Neuronal stem cell (in vitro differentiated cells): Measurements from ENCODE around the gene ERC2.

Experiments used
- DNase-seq: peaks from one replicate; pipeline ENCODE4 v3.0.0-alpha.2; 2013; ENCODE audit warnings: low spot score
- H2AFZ ChIP-seq: one replicate; pipeline ENCODE4 v1.6.1; 2013; ENCODE audit warnings: mild to moderate bottlenecking, low read length, inconsistent platforms
- H2AK5ac ChIP-seq: 2 replicates; pipeline ENCODE4 v1.6.1; 2013; ENCODE audit warnings: low read depth, mild to moderate bottlenecking, inconsistent platforms, low read length, moderate library complexity, mixed read lengths
- H2BK120ac ChIP-seq: 2 replicates; pipeline ENCODE4 v1.6.1; 2013; ENCODE audit warnings: low read depth, mild to moderate bottlenecking, inconsistent platforms, low read length, moderate library complexity, mixed read lengths
- H2BK12ac ChIP-seq: one replicate; pipeline ENCODE4 v1.6.1; 2013; ENCODE audit warnings: low read length, inconsistent platforms
- H2BK15ac ChIP-seq: 2 replicates; pipeline ENCODE4 v1.6.1; 2013; ENCODE audit warnings: mild to moderate bottlenecking, low read length, inconsistent platforms, mixed read lengths
- H2BK5ac ChIP-seq: one replicate; pipeline ENCODE4 v1.6.1; 2013; ENCODE audit warnings: inconsistent platforms, mild to moderate bottlenecking, low read length, moderate library complexity
- H3K14ac ChIP-seq: one replicate; pipeline ENCODE4 v1.6.1; 2013; ENCODE audit warnings: low read length, inconsistent platforms
- H3K18ac ChIP-seq: 2 replicates; pipeline ENCODE4 v1.6.1; 2013; ENCODE audit warnings: low read length, inconsistent platforms
- H3K23ac ChIP-seq: 2 replicates; pipeline ENCODE4 v1.6.1; 2013; ENCODE audit warnings: low read depth, mild to moderate bottlenecking, mixed read lengths, low read length, inconsistent platforms; ENCODE audit not compliant: poor library complexity
- H3K27ac ChIP-seq: replicated peaks from 3 replicates; pipeline ENCODE4 v1.5.1; 2013; ENCODE audit warnings: low read length, inconsistent platforms
- H3K27me3 ChIP-seq, 3 experiments: 2 replicates each; pipeline ENCODE4 v1.6.1; 2013; ENCODE audit warnings: low read length in 3 of 3, mild to moderate bottlenecking in 2 of 3, inconsistent platforms in 1 of 3, low read depth in 1 of 3, mixed read lengths in 1 of 3, moderate library complexity in 1 of 3; ENCODE audit not compliant: control insufficient read depth in 3 of 3, insufficient read depth in 3 of 3
- H3K36me3 ChIP-seq, 2 donors: replicated peaks in 1 of 2; 2 replicates each; pipeline ENCODE4 v1.6.1; 2013; ENCODE audit warnings: low read length in 2 of 2; ENCODE audit not compliant: control insufficient read depth in 2 of 2, insufficient read depth in 2 of 2
- H3K4ac ChIP-seq: 2 replicates; pipeline ENCODE4 v1.6.1; 2013; ENCODE audit warnings: inconsistent platforms, mild to moderate bottlenecking, low read length, moderate library complexity
- H3K4me1 ChIP-seq, 2 donors: 1 replicate in 1 of 2; 2 replicates in 1 of 2; pipeline ENCODE4 v1.6.1; 2013; ENCODE audit warnings: low read length in 2 of 2, low read depth in 1 of 2; ENCODE audit not compliant: control insufficient read depth in 2 of 2, insufficient read depth in 1 of 2
- H3K4me2 ChIP-seq: one replicate; pipeline ENCODE4 v1.6.1; 2013; ENCODE audit warnings: mild to moderate bottlenecking, low read length, inconsistent platforms; ENCODE audit not compliant: insufficient read depth, poor library complexity, severe bottlenecking
- H3K4me3 ChIP-seq, 2 donors: 2 replicates each; pipeline ENCODE4 v1.5.1; 2013; ENCODE audit warnings: low read length in 2 of 2, mild to moderate bottlenecking in 2 of 2, inconsistent platforms in 1 of 2, moderate library complexity in 1 of 2
- H3K79me1 ChIP-seq: one replicate; pipeline ENCODE4 v1.6.1; 2013; ENCODE audit warnings: low read depth, mild to moderate bottlenecking, inconsistent platforms, low read length, moderate library complexity
- H3K9ac ChIP-seq: one replicate; pipeline ENCODE4 v1.6.1; 2013; ENCODE audit warnings: mild to moderate bottlenecking, low read depth, low read length, inconsistent platforms; ENCODE audit not compliant: poor library complexity
- H3K9me3 ChIP-seq, 2 donors: replicated peaks in 1 of 2; 2 replicates each; pipeline versions ENCODE3 to v1.6.1; 2013; ENCODE audit warnings: low read length in 2 of 2, mild to moderate bottlenecking in 2 of 2, inconsistent platforms in 1 of 2, low read depth in 1 of 2, mixed read lengths in 1 of 2, moderate library complexity in 1 of 2; ENCODE audit not compliant: control insufficient read depth in 2 of 2, insufficient read depth in 1 of 2
- H4K8ac ChIP-seq: one replicate; pipeline ENCODE4 v1.6.1; 2013; ENCODE audit warnings: low read depth, mild to moderate bottlenecking, inconsistent platforms, low read length, moderate library complexity
- H4K91ac ChIP-seq: one replicate; pipeline ENCODE4 v1.6.1; 2013; ENCODE audit warnings: low read length, low read depth, mild to moderate bottlenecking, inconsistent platforms; ENCODE audit not compliant: poor library complexity
- WGBS, 2 donors: extraction: QIAGEN DNeasy Blood & Tissue Kit; methylation state at CpG; one replicate each; pipeline ENCODE4 v1.1.7; 2013; ENCODE audit warnings: missing lambda C conversion rate in 2 of 2, mixed read lengths in 1 of 2; ENCODE audit not compliant: insufficient read length in 2 of 2, insufficient replicate concordance in 1 of 2; ENCODE audit errors: extremely low coverage in 2 of 2; 5-methylcytosine and 5-hydroxymethylcytosine counted together

Gene ERC2

GRCh38 chr3:56355570-56356185, 112.6 kb downstream of the ERC2 start:
- Histone ChIP-seq H3K23ac (no peak overlapping the region), H3K4me3 (no peak overlapping the region), H2BK15ac (no peak overlapping the region), H3K9me3 (no peaks in the 10 kb centered on the region), H2AFZ (no peak overlapping the region), H3K18ac (no peak overlapping the region), H3K4me1 (peaks cover 0 to 2% of the 10 kb centered on the region in 2 donors), H3K4me2 (no peak overlapping the region), H3K36me3 (no peaks in the 10 kb centered on the region), H3K27ac (no peak overlapping the region), H2BK120ac (no peak overlapping the region), H4K8ac (no peak overlapping the region), H4K91ac (no peak overlapping the region), H2BK5ac (no peak overlapping the region), H3K14ac (no peak overlapping the region), H3K79me1 (no peaks in the 10 kb centered on the region), H2AK5ac (no peak overlapping the region), H3K9ac (no peak overlapping the region), H2BK12ac (no peak overlapping the region), H3K4ac (no peak overlapping the region), H3K27me3 (no peaks in the 10 kb centered on the region)
- no CpG with 5 or more reads among the region's 7 CpGs for WGBS, 2 donors
- DNase-seq: no peak

- H3K23ac ChIP-seq: no peak overlapping the region
- no peak overlapping the region for H2AFZ ChIP-seq
- no peaks in the 10 kb centered on the region for H3K4me1 ChIP-seq
- no peak overlapping the region for H3K27ac ChIP-seq
- H2BK5ac ChIP-seq: no peak overlapping the region
- no peak overlapping the region for H3K4ac ChIP-seq
- no peak for DNase-seq
- H3K27me3 ChIP-seq: no peaks in the 10 kb centered on the region
- H3K9me3 ChIP-seq: no peaks in the 10 kb centered on the region
- no peak overlapping the region for H3K4me2 ChIP-seq
- no peak overlapping the region for H3K4me3 ChIP-seq
- no peak overlapping the region for H4K91ac ChIP-seq
- no peak overlapping the region for H3K9ac ChIP-seq
- no peak overlapping the region for H3K14ac ChIP-seq
- H2BK12ac ChIP-seq: no peak overlapping the region
- no peak overlapping the region for H4K8ac ChIP-seq
- no peak overlapping the region for H3K18ac ChIP-seq
- H3K79me1 ChIP-seq: no peaks in the 10 kb centered on the region
- no peak overlapping the region for H2AK5ac ChIP-seq
- no CpG with 5 or more reads among the region's 1 CpG for WGBS, 2 donors
- H3K36me3 ChIP-seq: no peaks in the 10 kb centered on the region
- H2BK120ac ChIP-seq: no peak overlapping the region
- H2BK15ac ChIP-seq: no peak overlapping the region
Measured at GRCh38 chr3:56351537-56351936, 116.7 kb downstream of the ERC2 start.

GRCh38 chr3:56347219-56347871, 120.9 kb downstream of the ERC2 start:
- H4K8ac ChIP-seq: no peak overlapping the region
- DNase-seq: peak; percentile 30
- H2BK120ac ChIP-seq: no peak overlapping the region
- no CpG with 5 or more reads among the region's 5 CpGs for WGBS, 2 donors
- no peaks in the 10 kb centered on the region for H3K36me3 ChIP-seq
- H3K14ac ChIP-seq: no peak overlapping the region
- no peak overlapping the region for H2AFZ ChIP-seq
- H3K4ac ChIP-seq: no peak overlapping the region
- H3K27ac ChIP-seq: no peak overlapping the region
- H2AK5ac ChIP-seq: no peak overlapping the region
- H2BK15ac ChIP-seq: no peak overlapping the region
- H2BK12ac ChIP-seq: no peak overlapping the region
- H3K79me1 ChIP-seq: no peaks in the 10 kb centered on the region
- H3K23ac ChIP-seq: no peak overlapping the region
- H3K9ac ChIP-seq: no peak overlapping the region
- H3K18ac ChIP-seq: no peak overlapping the region
- no peak overlapping the region for H3K4me2 ChIP-seq
- H3K4me3 ChIP-seq: no peak overlapping the region
- H3K9me3 ChIP-seq: no peaks in the 10 kb centered on the region
- peaks cover 0 to 3% of the 10 kb centered on the region in 2 donors for H3K4me1 ChIP-seq
- H3K27me3 ChIP-seq: no peaks in the 10 kb centered on the region
- no peak overlapping the region for H2BK5ac ChIP-seq
- H4K91ac ChIP-seq: no peak overlapping the region

GRCh38 chr3:56342475-56342874, 125.8 kb downstream of the ERC2 start:
- H3K23ac ChIP-seq: no peak overlapping the region
- H2BK5ac ChIP-seq: no peak overlapping the region
- H2AK5ac ChIP-seq: no peak overlapping the region
- no peak overlapping the region for H3K18ac ChIP-seq
- peaks cover 0 to 3% of the 10 kb centered on the region in 2 donors for H3K4me1 ChIP-seq
- no peak overlapping the region for H3K4ac ChIP-seq
- WGBS, 2 donors: no CpG with 5 or more reads among the region's 2 CpGs
- no peak overlapping the region for H3K27ac ChIP-seq
- H4K91ac ChIP-seq: no peak overlapping the region
- no peak overlapping the region for H2AFZ ChIP-seq
- no peak overlapping the region for H4K8ac ChIP-seq
- no peak overlapping the region for H2BK120ac ChIP-seq
- H2BK15ac ChIP-seq: no peak overlapping the region
- no peak overlapping the region for H3K4me3 ChIP-seq
- no peak for DNase-seq
- H3K36me3 ChIP-seq: no peaks in the 10 kb centered on the region
- no peaks in the 10 kb centered on the region for H3K79me1 ChIP-seq
- H3K9me3 ChIP-seq: no peaks in the 10 kb centered on the region
- no peak overlapping the region for H2BK12ac ChIP-seq
- H3K14ac ChIP-seq: no peak overlapping the region
- H3K4me2 ChIP-seq: no peak overlapping the region
- H3K9ac ChIP-seq: no peak overlapping the region
- no peaks in the 10 kb centered on the region for H3K27me3 ChIP-seq
